A673 (cell line): ENCODE results near the gene DIP2C.

Source experiments
- EZH2 ChIP-seq: fragments of 200-600 bp; sonication (generic); IDR thresholded peaks from 2 replicates; pipeline ENCODE4 v1.6.1; 2017; ENCODE audit warnings: borderline replicate concordance, low read depth, mild to moderate bottlenecking, mixed read lengths, antibody characterized with exemption, low read length; ENCODE audit not compliant: poor library complexity, severe bottlenecking
- TF ChIP-seq, protein P1 (sequence below): fragments of 300-800, 200-600 bp; sonication (generic); conservative IDR thresholded peaks from 2 replicates; pipeline ENCODE4 v1.5.1; 2017; ENCODE audit warnings: low read depth, mild to moderate bottlenecking, antibody characterized with exemption, low read length, moderate library complexity, mixed read lengths

DNA sequence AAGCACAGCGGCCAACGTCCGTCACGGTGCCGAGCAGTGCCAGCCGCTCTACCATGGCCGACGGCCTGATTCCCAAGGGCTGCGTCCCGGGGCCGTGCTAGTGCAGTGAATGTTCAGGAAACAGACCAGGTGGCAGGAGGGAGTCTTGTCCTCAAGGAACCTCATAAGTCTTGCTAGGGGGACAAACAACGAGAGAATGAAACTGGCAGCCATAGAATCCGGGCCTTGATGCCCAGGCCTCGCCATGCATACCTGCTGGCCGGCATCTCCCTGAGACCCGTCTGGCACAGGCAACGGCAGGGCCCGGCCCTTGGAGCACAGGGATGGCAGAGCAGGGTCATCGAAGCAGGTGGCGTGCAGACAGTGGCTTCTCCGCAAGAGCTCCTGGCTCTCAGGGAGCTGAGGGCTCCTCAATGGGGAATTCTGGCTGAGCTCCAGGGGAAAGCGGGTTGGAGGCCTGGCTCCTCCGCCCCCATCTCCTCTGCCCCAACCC, 58.8 kb downstream of the DIP2C start:
- TF ChIP-seq, protein P1, sequence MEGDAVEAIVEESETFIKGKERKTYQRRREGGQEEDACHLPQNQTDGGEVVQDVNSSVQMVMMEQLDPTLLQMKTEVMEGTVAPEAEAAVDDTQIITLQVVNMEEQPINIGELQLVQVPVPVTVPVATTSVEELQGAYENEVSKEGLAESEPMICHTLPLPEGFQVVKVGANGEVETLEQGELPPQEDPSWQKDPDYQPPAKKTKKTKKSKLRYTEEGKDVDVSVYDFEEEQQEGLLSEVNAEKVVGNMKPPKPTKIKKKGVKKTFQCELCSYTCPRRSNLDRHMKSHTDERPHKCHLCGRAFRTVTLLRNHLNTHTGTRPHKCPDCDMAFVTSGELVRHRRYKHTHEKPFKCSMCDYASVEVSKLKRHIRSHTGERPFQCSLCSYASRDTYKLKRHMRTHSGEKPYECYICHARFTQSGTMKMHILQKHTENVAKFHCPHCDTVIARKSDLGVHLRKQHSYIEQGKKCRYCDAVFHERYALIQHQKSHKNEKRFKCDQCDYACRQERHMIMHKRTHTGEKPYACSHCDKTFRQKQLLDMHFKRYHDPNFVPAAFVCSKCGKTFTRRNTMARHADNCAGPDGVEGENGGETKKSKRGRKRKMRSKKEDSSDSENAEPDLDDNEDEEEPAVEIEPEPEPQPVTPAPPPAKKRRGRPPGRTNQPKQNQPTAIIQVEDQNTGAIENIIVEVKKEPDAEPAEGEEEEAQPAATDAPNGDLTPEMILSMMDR, result no peak
- TF ChIP-seq EZH2, result no peak
